GM21825 (cell line): ENCODE data around the gene PKP4.

Source experiments
- ATAC-seq: cut with Tn5 transposase; IDR thresholded peaks from one replicate; pipeline ENCODE4 v1.9.1; 2021; ENCODE audit warnings: mild to moderate bottlenecking, moderate library complexity; ENCODE audit not compliant: unreplicated experiment

Gene PKP4

GRCh38 chr2:158580760-158581159 lies 124.0 kb downstream of the PKP4 start:
- no peak for ATAC-seq

- ATAC-seq: no peak
Observed at GRCh38 chr2:158582670-158583069, 125.9 kb downstream of the PKP4 start.

- ATAC-seq: no peak
Observed at GRCh38 chr2:158583923-158584322, 127.2 kb downstream of the PKP4 start.

GRCh38 chr2:158586491-158586890 lies 129.7 kb downstream of the PKP4 start:
- ATAC-seq: no peak

- no peak for ATAC-seq
Observed at GRCh38 chr2:158589303-158589702, 132.6 kb downstream of the PKP4 start.

GRCh38 chr2:158598862-158599517 lies 142.2 kb downstream of the PKP4 start:
- no peak for ATAC-seq

- no peak for ATAC-seq
Observed at GRCh38 chr2:158599609-158600008, 142.9 kb downstream of the PKP4 start.

GRCh38 chr2:158600155-158600802 lies 143.5 kb downstream of the PKP4 start:
- no peak for ATAC-seq

GRCh38 chr2:158602027-158602426 lies 145.3 kb downstream of the PKP4 start:
- ATAC-seq: no peak

- no peak for ATAC-seq
Observed at GRCh38 chr2:158603205-158603604, 146.5 kb downstream of the PKP4 start.

GRCh38 chr2:158603986-158604385 lies 147.2 kb downstream of the PKP4 start:
- ATAC-seq: no peak

- ATAC-seq: no peak
Observed at GRCh38 chr2:158610059-158610458, 153.3 kb downstream of the PKP4 start.

GRCh38 chr2:158616480-158617000 lies 159.8 kb downstream of the PKP4 start:
- no peak for ATAC-seq

- ATAC-seq: no peak
Observed at GRCh38 chr2:158618891-158619490, 162.2 kb downstream of the PKP4 start.

- ATAC-seq: no peak
Observed at GRCh38 chr2:158619496-158619895, 162.7 kb downstream of the PKP4 start.

- no peak for ATAC-seq
Observed at GRCh38 chr2:158620656-158621055, 163.9 kb downstream of the PKP4 start.

- no peak for ATAC-seq
Observed at GRCh38 chr2:158624071-158624667, 167.4 kb downstream of the PKP4 start.

- no peak for ATAC-seq
Observed at GRCh38 chr2:158624961-158625360, 168.2 kb downstream of the PKP4 start.

GRCh38 chr2:158629116-158629515 lies 172.4 kb downstream of the PKP4 start:
- ATAC-seq: no peak

GRCh38 chr2:158633261-158633660 lies 176.5 kb downstream of the PKP4 start:
- ATAC-seq: no peak

GRCh38 chr2:158634627-158635026 lies 177.9 kb downstream of the PKP4 start:
- ATAC-seq: no peak
